ENCODE results near the gene PKNOX1.
"Not testable (repeated sequence)": the region's sequence is repeated elsewhere in the genome, so short reads cannot be mapped to it uniquely, and the experiment has no call there.

PKNOX1 gene

DNA sequence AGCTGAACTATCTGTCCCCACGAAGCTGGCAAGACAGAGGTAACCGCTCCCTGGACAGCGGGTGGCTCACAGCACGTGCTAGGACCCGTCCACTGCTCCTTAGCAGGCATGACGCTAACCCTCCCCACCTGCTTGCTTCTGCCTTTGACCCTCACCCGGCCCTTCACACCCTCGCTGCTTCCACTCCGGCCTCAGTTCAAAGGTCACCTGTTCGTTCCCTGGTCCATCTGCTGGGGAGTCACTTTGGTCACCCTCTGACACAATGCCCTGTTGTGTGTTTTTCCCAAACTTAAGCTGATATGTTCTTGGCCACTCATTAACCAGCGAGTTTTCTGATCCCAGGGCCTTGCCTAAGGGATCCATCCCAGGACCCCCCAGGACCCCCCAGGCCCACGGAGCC, 93.7 kb downstream of the PKNOX1 start:
- not testable (repeated sequence) for H3K9ac ChIP-seq (ENCODE audit: low read depth, low read length, poor library complexity, severe bottlenecking); H3K9me3 ChIP-seq (ENCODE audit: insufficient read depth, low read depth, low read length); H2AFZ ChIP-seq (ENCODE audit: low read length); H3K4me1 ChIP-seq (ENCODE audit: insufficient read depth, low read length, poor library complexity, severe bottlenecking); H3K4me2 ChIP-seq (ENCODE audit: low read depth, low read length, poor library complexity, severe bottlenecking); H3K36me3 ChIP-seq (ENCODE audit: insufficient read depth, low read length); H3K4me3 ChIP-seq (ENCODE audit: low read length, poor library complexity, severe bottlenecking); H3K79me2 ChIP-seq (ENCODE audit: insufficient read depth, low read length); H4K20me1 ChIP-seq (ENCODE audit: insufficient read depth, low read length, poor library complexity, severe bottlenecking); H3K9me2 ChIP-seq (replicated peaks; ENCODE audit: low read depth, low read length); H3K27me3 ChIP-seq (ENCODE audit: insufficient read depth, low read length, poor library complexity, severe bottlenecking); H3F3A ChIP-seq (ENCODE audit: low read depth)

- not testable (repeated sequence) for H3K27me3 ChIP-seq (ENCODE audit: insufficient read depth, low read length, poor library complexity, severe bottlenecking); H2AFZ ChIP-seq (ENCODE audit: low read length); H3K4me3 ChIP-seq (ENCODE audit: low read length, poor library complexity, severe bottlenecking); H3K79me2 ChIP-seq (ENCODE audit: insufficient read depth, low read length); H3K36me3 ChIP-seq (ENCODE audit: insufficient read depth, low read length); H3F3A ChIP-seq (ENCODE audit: low read depth); H3K4me2 ChIP-seq (ENCODE audit: low read depth, low read length, poor library complexity, severe bottlenecking); H3K9me2 ChIP-seq (replicated peaks; ENCODE audit: low read depth, low read length); H3K9ac ChIP-seq (ENCODE audit: low read depth, low read length, poor library complexity, severe bottlenecking); H3K9me3 ChIP-seq (ENCODE audit: insufficient read depth, low read depth, low read length); H4K20me1 ChIP-seq (ENCODE audit: insufficient read depth, low read length, poor library complexity, severe bottlenecking); H3K4me1 ChIP-seq (ENCODE audit: insufficient read depth, low read length, poor library complexity, severe bottlenecking)
Observed at GRCh38 chr21:43069682-43070081, 95.3 kb downstream of the PKNOX1 start.

- not testable (repeated sequence) for H3K9me2 ChIP-seq (replicated peaks; ENCODE audit: low read depth, low read length); H3K4me3 ChIP-seq (ENCODE audit: low read length, poor library complexity, severe bottlenecking); H3K79me2 ChIP-seq (ENCODE audit: insufficient read depth, low read length); H3K36me3 ChIP-seq (ENCODE audit: insufficient read depth, low read length); H4K20me1 ChIP-seq (ENCODE audit: insufficient read depth, low read length, poor library complexity, severe bottlenecking); H3K9ac ChIP-seq (ENCODE audit: low read depth, low read length, poor library complexity, severe bottlenecking); H2AFZ ChIP-seq (ENCODE audit: low read length); H3K4me2 ChIP-seq (ENCODE audit: low read depth, low read length, poor library complexity, severe bottlenecking); H3K9me3 ChIP-seq (ENCODE audit: insufficient read depth, low read depth, low read length); H3F3A ChIP-seq (ENCODE audit: low read depth); H3K4me1 ChIP-seq (ENCODE audit: insufficient read depth, low read length, poor library complexity, severe bottlenecking); H3K27me3 ChIP-seq (ENCODE audit: insufficient read depth, low read length, poor library complexity, severe bottlenecking)
Observed at GRCh38 chr21:43072742-43073141, 98.4 kb downstream of the PKNOX1 start.

- not testable (repeated sequence) for H3K9me3 ChIP-seq (ENCODE audit: insufficient read depth, low read depth, low read length); H3F3A ChIP-seq (ENCODE audit: low read depth); H3K4me1 ChIP-seq (ENCODE audit: insufficient read depth, low read length, poor library complexity, severe bottlenecking); H3K4me3 ChIP-seq (ENCODE audit: low read length, poor library complexity, severe bottlenecking); H3K9ac ChIP-seq (ENCODE audit: low read depth, low read length, poor library complexity, severe bottlenecking); H3K27me3 ChIP-seq (ENCODE audit: insufficient read depth, low read length, poor library complexity, severe bottlenecking); H4K20me1 ChIP-seq (ENCODE audit: insufficient read depth, low read length, poor library complexity, severe bottlenecking); H3K4me2 ChIP-seq (ENCODE audit: low read depth, low read length, poor library complexity, severe bottlenecking); H3K9me2 ChIP-seq (replicated peaks; ENCODE audit: low read depth, low read length); H3K36me3 ChIP-seq (ENCODE audit: insufficient read depth, low read length); H2AFZ ChIP-seq (ENCODE audit: low read length); H3K79me2 ChIP-seq (ENCODE audit: insufficient read depth, low read length)
Observed at GRCh38 chr21:43074401-43075169, 100.2 kb downstream of the PKNOX1 start.

DNA sequence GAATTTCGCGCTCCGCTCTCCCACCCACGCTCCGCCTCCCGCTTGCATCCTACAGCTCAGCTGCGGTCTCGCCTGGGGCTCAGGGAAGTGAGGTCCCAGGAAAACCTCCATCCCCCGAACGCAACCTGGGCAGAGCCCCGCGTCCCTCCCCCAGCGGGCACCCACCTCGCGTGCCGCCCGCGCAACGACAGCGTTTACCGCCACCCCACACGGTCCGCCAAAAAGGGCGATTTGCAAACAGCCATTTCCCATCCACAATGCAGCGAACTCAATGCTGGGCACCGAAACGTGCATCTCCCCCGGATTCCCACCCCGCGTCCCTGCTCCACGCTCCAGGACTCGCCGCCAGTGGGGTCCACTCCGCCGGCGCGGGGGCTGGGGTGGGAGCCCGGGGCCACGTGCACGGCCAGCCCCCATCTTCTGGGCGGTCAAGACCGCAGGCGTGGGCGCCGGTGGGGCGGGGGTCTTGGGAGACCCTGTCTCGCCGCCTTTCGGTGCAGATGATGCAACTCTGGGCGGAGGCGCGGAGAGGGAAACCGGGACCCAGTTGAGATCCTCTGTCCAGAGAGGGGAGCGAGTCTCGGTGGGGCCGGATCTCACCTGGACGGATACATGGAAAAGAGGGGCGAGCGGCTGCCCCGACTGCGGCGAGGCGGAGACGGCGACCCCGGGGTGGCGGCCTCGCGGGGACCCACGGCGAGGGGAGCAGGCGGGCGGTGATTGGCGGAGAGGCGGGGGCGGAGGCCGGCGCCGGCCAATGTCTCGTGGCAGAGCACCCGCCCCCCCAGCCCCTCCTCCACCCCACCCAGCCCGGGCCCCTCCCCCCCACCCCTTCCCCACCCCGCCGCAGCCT, 101.0 kb downstream of the PKNOX1 start, which contains the start of gene CBS:
TSS of gene CBS (minus strand) at position 666 of the 853 bp plus-strand sequence. CDS start 3,642 bp downstream, outside the sequence.
- H3K9me2 ChIP-seq (replicated peaks; ENCODE audit: low read depth, low read length); H3F3A ChIP-seq (ENCODE audit: low read depth); H3K4me2 ChIP-seq (ENCODE audit: low read depth, low read length, poor library complexity, severe bottlenecking); H3K4me1 ChIP-seq (ENCODE audit: insufficient read depth, low read length, poor library complexity, severe bottlenecking); H3K9ac ChIP-seq (ENCODE audit: low read depth, low read length, poor library complexity, severe bottlenecking); H3K36me3 ChIP-seq (ENCODE audit: insufficient read depth, low read length); H3K4me3 ChIP-seq (ENCODE audit: low read length, poor library complexity, severe bottlenecking); H3K27me3 ChIP-seq (ENCODE audit: insufficient read depth, low read length, poor library complexity, severe bottlenecking); H4K20me1 ChIP-seq (ENCODE audit: insufficient read depth, low read length, poor library complexity, severe bottlenecking); H2AFZ ChIP-seq (ENCODE audit: low read length); H3K9me3 ChIP-seq (ENCODE audit: insufficient read depth, low read depth, low read length); H3K79me2 ChIP-seq (ENCODE audit: insufficient read depth, low read length): not testable (repeated sequence)

DNA sequence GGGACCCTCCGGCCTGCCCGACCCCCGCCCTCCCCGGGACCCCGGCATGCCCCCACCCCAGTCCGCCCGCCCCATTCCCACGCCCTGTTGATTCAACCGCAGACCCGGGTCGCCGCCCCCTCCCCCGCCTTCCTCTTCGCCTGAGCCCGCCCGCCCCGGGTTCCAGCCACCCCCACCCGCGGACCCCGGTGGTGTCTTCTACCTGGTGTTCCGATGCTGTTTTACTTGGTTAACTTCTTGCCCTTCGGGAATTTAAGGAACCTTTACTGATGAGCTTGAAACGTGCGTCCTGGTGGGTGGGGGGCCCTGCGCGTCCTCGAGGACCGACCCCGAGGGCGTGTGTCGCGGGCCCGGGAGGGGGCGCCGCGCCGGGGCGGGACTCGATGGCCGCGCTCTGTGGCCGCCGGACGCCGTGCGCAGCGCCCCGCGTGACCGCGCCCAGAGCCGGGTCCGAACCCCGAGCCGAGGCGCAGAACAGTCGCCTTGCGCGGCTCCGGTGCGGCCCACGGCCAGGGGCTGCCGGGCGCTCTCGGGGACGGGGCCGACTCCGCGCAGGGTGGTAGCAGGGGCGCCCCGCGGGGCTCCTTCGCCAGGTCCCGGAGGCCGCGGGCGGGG, 101.8 kb downstream of the PKNOX1 start:
- not testable (repeated sequence) for H3K27me3 ChIP-seq (ENCODE audit: insufficient read depth, low read length, poor library complexity, severe bottlenecking); H3K9me2 ChIP-seq (replicated peaks; ENCODE audit: low read depth, low read length); H3K4me1 ChIP-seq (ENCODE audit: insufficient read depth, low read length, poor library complexity, severe bottlenecking); H3K36me3 ChIP-seq (ENCODE audit: insufficient read depth, low read length); H3K4me3 ChIP-seq (ENCODE audit: low read length, poor library complexity, severe bottlenecking); H2AFZ ChIP-seq (ENCODE audit: low read length); H3K4me2 ChIP-seq (ENCODE audit: low read depth, low read length, poor library complexity, severe bottlenecking); H3K9ac ChIP-seq (ENCODE audit: low read depth, low read length, poor library complexity, severe bottlenecking); H4K20me1 ChIP-seq (ENCODE audit: insufficient read depth, low read length, poor library complexity, severe bottlenecking); H3K9me3 ChIP-seq (ENCODE audit: insufficient read depth, low read depth, low read length); H3K79me2 ChIP-seq (ENCODE audit: insufficient read depth, low read length); H3F3A ChIP-seq (ENCODE audit: low read depth)

- not testable (repeated sequence) for H3K9ac ChIP-seq (ENCODE audit: low read depth, low read length, poor library complexity, severe bottlenecking); H4K20me1 ChIP-seq (ENCODE audit: insufficient read depth, low read length, poor library complexity, severe bottlenecking); H3K4me3 ChIP-seq (ENCODE audit: low read length, poor library complexity, severe bottlenecking); H3K4me2 ChIP-seq (ENCODE audit: low read depth, low read length, poor library complexity, severe bottlenecking); H3K9me3 ChIP-seq (ENCODE audit: insufficient read depth, low read depth, low read length); H3F3A ChIP-seq (ENCODE audit: low read depth); H3K36me3 ChIP-seq (ENCODE audit: insufficient read depth, low read length); H3K4me1 ChIP-seq (ENCODE audit: insufficient read depth, low read length, poor library complexity, severe bottlenecking); H3K27me3 ChIP-seq (ENCODE audit: insufficient read depth, low read length, poor library complexity, severe bottlenecking); H3K79me2 ChIP-seq (ENCODE audit: insufficient read depth, low read length); H3K9me2 ChIP-seq (replicated peaks; ENCODE audit: low read depth, low read length); H2AFZ ChIP-seq (ENCODE audit: low read length)
Observed at GRCh38 chr21:43076643-43077042, 102.3 kb downstream of the PKNOX1 start.
